ENCODE data around the gene RAB36.
A peak's percentile ranks its signal among the peaks of the same experiment; 100 is the strongest.

RAB36 gene

GRCh38 chr22:23108249-23109078 lies 36.8 kb upstream of the RAB36 start:
- DNase-seq (ENCODE audit: low read depth in 1 of 2, low spot score in 1 of 2): no peak

GRCh38 chr22:23109079-23109347 lies 36.3 kb upstream of the RAB36 start:
- no peak for DNase-seq (ENCODE audit: low read depth in 1 of 2, low spot score in 1 of 2)

- no peak for DNase-seq (ENCODE audit: low read depth in 1 of 2, low spot score in 1 of 2)
Measured at GRCh38 chr22:23109441-23109978, 35.8 kb upstream of the RAB36 start.

- no peak for DNase-seq (ENCODE audit: low read depth in 1 of 2, low spot score in 1 of 2)
Measured at GRCh38 chr22:23110190-23110921, 34.9 kb upstream of the RAB36 start.

- DNase-seq (ENCODE audit: low read depth in 1 of 2, low spot score in 1 of 2): no peak
Measured at GRCh38 chr22:23110922-23111527, 34.3 kb upstream of the RAB36 start.

- DNase-seq (ENCODE audit: low read depth in 1 of 2, low spot score in 1 of 2): no peak
Measured at GRCh38 chr22:23112472-23113012, 32.7 kb upstream of the RAB36 start.

GRCh38 chr22:23113067-23113846 lies 32.0 kb upstream of the RAB36 start:
- no peak for DNase-seq (ENCODE audit: low read depth in 1 of 2, low spot score in 1 of 2)

GRCh38 chr22:23113847-23114720 lies 31.2 kb upstream of the RAB36 start:
- no peak for DNase-seq (ENCODE audit: low read depth in 1 of 2, low spot score in 1 of 2)

- no peak for DNase-seq (ENCODE audit: low read depth in 1 of 2, low spot score in 1 of 2)
Measured at GRCh38 chr22:23114721-23115020, 30.6 kb upstream of the RAB36 start.

GRCh38 chr22:23115369-23115768 lies 29.9 kb upstream of the RAB36 start:
- DNase-seq (ENCODE audit: low read depth in 1 of 2, low spot score in 1 of 2): no peak

GRCh38 chr22:23115825-23116494 lies 29.3 kb upstream of the RAB36 start:
- no peak for DNase-seq (ENCODE audit: low read depth in 1 of 2, low spot score in 1 of 2)

- no peak for DNase-seq (ENCODE audit: low read depth in 1 of 2, low spot score in 1 of 2)
Measured at GRCh38 chr22:23116506-23117263, 28.6 kb upstream of the RAB36 start.

GRCh38 chr22:23117275-23117674 lies 28.0 kb upstream of the RAB36 start:
- DNase-seq (ENCODE audit: low read depth in 1 of 2, low spot score in 1 of 2): no peak

- no peak for DNase-seq (ENCODE audit: low read depth in 1 of 2, low spot score in 1 of 2)
Measured at GRCh38 chr22:23117891-23118646, 27.2 kb upstream of the RAB36 start.

- DNase-seq (ENCODE audit: low read depth in 1 of 2, low spot score in 1 of 2): no peak
Measured at GRCh38 chr22:23118647-23119493, 26.4 kb upstream of the RAB36 start.

GRCh38 chr22:23119494-23120414 lies 25.5 kb upstream of the RAB36 start:
- DNase-seq (ENCODE audit: low read depth in 1 of 2, low spot score in 1 of 2): peak; percentile 36 to 61

Data from activated CD4-positive, alpha-beta T cell treated with anti-CD3 and anti-CD28 coated beads, Interleukin-2, amount 50 U/mL, for 24 hours (primary cell).